GM06990 (cell line): Measurements from ENCODE around the gene SORBS1.

Experiments used
- DNase-seq: peaks from one replicate; pipeline ENCODE4 v3.0.0-alpha.2; 2011; ENCODE audit not compliant: insufficient read length; ENCODE audit errors: extremely low read depth
- H3K27me3 ChIP-seq: replicated peaks from 2 replicates; pipeline ENCODE4 v1.6.0; 2011; ENCODE audit warnings: low read length; ENCODE audit not compliant: control insufficient read depth, insufficient read depth
- H3K36me3 ChIP-seq: 2 replicates; pipeline ENCODE4 v1.5.1; 2011; ENCODE audit warnings: low read length; ENCODE audit not compliant: control insufficient read depth, insufficient read depth
- H3K4me3 ChIP-seq: replicated peaks from 2 replicates; pipeline ENCODE4 v1.5.1; 2011; ENCODE audit warnings: low read depth, mild to moderate bottlenecking, control low read depth, low read length
- TF ChIP-seq, protein P1 (sequence below): IDR thresholded peaks from 2 replicates; pipeline ENCODE4 v1.5.1; 2011; ENCODE audit warnings: low read length, control low read depth, mild to moderate bottlenecking, inconsistent platforms; ENCODE audit not compliant: insufficient read depth, poor library complexity, severe bottlenecking

SORBS1 gene

DNA sequence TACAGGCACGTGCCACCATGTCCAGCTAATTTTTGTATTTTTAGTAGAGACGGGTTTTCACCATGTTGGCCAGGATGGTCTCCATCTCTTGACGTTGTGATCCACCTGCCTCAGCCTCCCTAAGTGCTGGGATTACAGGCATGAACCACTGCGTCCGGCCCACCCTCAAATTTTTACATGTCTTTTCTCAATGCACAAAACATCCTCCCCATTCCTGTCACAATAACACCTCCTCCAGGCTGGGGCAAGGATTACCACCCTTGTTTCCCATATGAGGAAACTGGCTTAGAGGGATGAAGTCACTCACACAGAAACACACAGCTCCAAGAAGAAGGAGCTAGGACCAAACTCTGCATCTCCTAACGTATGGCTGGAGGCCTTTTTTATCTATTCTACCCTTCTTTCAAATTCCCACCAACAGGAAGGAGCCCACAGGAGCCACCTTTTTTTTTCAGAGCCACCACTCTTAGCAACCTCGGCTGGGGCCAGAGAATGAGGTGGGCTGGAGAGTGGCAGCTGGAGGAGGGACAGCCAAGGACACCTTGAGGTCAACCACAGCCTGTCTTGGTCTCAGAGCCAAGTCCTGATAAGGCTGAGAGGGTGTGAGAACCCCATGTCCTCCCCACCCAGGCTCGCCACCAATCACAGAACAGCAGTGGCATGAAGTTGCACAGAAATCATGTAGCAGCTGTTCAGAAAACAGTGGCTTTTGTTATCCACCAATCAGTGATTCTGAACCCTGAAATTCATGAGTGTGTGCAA is 157.3 kb downstream of the SORBS1 start:
- no peak for DNase-seq
- H3K27me3 ChIP-seq: no peaks in the 10 kb centered on the region
- no peaks in the 10 kb centered on the region for H3K36me3 ChIP-seq
- no peak overlapping the region for H3K4me3 ChIP-seq
- TF ChIP-seq, protein P1, sequence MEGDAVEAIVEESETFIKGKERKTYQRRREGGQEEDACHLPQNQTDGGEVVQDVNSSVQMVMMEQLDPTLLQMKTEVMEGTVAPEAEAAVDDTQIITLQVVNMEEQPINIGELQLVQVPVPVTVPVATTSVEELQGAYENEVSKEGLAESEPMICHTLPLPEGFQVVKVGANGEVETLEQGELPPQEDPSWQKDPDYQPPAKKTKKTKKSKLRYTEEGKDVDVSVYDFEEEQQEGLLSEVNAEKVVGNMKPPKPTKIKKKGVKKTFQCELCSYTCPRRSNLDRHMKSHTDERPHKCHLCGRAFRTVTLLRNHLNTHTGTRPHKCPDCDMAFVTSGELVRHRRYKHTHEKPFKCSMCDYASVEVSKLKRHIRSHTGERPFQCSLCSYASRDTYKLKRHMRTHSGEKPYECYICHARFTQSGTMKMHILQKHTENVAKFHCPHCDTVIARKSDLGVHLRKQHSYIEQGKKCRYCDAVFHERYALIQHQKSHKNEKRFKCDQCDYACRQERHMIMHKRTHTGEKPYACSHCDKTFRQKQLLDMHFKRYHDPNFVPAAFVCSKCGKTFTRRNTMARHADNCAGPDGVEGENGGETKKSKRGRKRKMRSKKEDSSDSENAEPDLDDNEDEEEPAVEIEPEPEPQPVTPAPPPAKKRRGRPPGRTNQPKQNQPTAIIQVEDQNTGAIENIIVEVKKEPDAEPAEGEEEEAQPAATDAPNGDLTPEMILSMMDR: no peak

DNA sequence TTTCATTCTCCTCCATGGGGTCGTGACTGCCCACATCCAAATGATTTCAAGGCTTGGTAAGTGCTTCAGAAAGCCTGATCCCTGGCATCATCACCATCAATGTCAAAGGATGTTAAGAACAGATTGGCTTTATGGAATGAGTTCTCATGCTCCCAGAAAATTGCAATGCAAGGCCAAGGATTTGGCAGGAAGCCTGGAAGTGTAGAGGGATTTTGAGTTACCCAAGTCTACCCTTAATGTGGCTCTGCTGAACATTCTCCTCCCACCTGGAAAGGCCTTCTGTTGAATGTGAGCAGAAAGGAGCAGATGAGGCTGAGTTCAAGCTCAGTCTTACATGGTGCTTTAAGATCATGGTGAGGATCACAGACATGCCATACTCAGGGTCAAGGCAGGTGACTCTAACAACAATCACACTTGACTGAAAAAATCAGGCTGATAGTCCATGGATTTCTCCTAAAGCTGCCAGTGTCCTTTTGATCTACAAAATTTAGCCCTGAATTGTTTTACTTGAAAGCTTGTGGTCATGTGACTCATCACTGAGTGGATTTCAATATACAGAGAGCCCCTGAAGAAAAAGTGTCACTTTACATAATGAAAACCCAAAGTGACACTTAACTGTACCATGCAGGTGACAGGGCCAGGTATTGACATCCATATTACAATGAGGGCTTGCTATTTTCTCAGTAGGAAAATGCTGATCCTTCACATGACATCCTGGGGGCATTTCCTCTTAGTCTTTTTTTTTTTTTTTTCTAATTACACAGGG is 159.3 kb downstream of the SORBS1 start:
- TF ChIP-seq, protein P1: no peak
- H3K36me3 ChIP-seq: no peaks in the 10 kb centered on the region
- H3K4me3 ChIP-seq: no peak overlapping the region
- H3K27me3 ChIP-seq: no peaks in the 10 kb centered on the region
- no peak for DNase-seq

DNA sequence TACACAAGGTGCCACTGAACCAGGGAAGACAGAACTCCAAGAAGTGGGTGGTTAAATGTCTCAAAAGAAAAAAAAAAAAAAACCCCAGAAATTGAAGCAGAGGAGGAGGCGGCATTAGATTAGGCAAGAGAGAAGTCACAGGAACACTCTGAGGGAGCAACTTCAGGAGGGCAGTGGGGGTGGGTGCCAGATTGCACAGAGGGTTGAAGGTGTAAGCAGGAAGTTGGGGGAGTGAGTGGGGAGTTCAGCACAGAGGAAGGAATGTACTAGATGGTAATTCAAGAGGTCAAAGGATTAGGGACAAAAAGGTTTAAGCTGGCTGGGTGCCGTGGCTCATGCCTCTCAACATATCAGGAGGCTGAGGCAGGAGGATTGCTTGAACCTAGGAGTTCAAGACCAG is 160.4 kb downstream of the SORBS1 start:
- Histone ChIP-seq H3K27me3 (no peaks in the 10 kb centered on the region), H3K4me3 (no peak overlapping the region), H3K36me3 (no peaks in the 10 kb centered on the region)
- TF ChIP-seq, protein P1: no peak
- DNase-seq: no peak

DNA sequence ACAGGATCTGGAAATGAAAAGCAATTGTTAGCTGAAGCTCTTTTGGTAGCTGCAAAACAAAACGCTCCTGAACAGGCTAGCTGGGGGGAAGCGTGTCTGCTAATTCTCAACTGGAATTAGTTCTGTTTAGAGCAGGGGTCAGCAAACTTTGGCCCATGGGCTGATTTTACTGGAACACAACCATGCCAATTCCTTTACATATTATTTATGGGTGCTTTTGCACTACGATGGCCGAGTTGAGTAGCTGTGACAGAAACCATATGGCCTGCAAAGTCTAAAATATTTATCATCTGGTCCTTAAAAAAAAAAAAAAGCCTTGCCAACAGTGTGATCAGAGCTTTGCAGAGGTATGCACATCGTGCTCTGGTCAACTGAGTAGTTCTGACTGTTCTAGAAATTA is 162.0 kb downstream of the SORBS1 start:
- H3K27me3 ChIP-seq: no peaks in the 10 kb centered on the region
- no peaks in the 10 kb centered on the region for H3K36me3 ChIP-seq
- no peak for DNase-seq
- TF ChIP-seq, protein P1: no peak
- H3K4me3 ChIP-seq: no peak overlapping the region

DNA sequence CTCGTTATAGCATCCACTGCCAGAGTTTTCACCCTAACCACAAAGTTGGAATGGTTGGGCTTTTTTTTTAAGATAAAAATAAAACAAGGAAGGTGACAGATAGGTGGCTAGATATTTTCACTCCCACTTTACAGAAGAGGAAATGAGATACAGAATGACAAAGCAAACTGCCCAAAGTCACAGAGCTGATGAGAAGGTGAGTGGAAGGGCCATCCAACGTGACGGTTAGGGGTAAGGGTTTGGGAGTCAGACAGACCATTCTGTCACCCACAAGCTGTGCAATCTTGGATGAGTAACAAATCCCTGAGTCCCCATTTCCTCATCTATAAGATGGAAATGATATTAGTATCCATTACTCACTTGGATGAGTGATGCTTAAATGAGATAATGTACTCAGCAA is 163.4 kb downstream of the SORBS1 start:
- DNase-seq: no peak
- Histone ChIP-seq H3K36me3 (no peaks in the 10 kb centered on the region), H3K4me3 (no peak overlapping the region), H3K27me3 (no peaks in the 10 kb centered on the region)
- TF ChIP-seq, protein P1: no peak
